ENCODE data around the gene PLOD1. TPM values are rescaled to one million over a fixed set of nuclear protein-coding genes. Genes with fewer than 3 reads are reported as not detected.

The PLOD1 gene
- total and polyA plus RNA-seq, 10 of the 15 experiments (the other 5 are each of a cell fraction or from before 2014, with no cell fraction given): 10.6 to 42.6 (median 29.3) TPM

- no peak for TF ChIP-seq ASH2L (IDR thresholded peaks at IDR 0.05; ENCODE audit: borderline replicate concordance, low read depth)
- no peak for TF ChIP-seq PAX8 (IDR thresholded peaks at IDR 0.05)
- no peak for TF ChIP-seq SPI1 (IDR thresholded peaks at IDR 0.05; ENCODE audit: borderline replicate concordance, insufficient read depth, low read depth, low read length)
- TF ChIP-seq USF2 (IDR thresholded peaks at IDR 0.05; ENCODE audit: borderline replicate concordance, low read depth, low read length): no peak
- TF ChIP-seq POLR2A (IDR thresholded peaks at IDR 0.05; ENCODE audit: low read depth, low read length): no peak
Measured at GRCh38 chr1:11891433-11892186, 42.9 kb upstream of the PLOD1 start (continued).

- Histone ChIP-seq H3K9ac (ENCODE audit: control insufficient read depth, insufficient read depth, low read length) (no peak overlapping the region), H3K4me3 (no peak overlapping the region), H3K27ac (ENCODE audit: control insufficient read depth, insufficient read depth) (no peak overlapping the region), H3K79me2 (ENCODE audit: control insufficient read depth, insufficient read depth, low read length) (no peaks in the 10 kb centered on the region), H3K4me2 (ENCODE audit: control insufficient read depth, insufficient read depth) (no peak overlapping the region), H4K20me1 (ENCODE audit: control insufficient read depth, insufficient read depth) (no peaks in the 10 kb centered on the region), H3K36me3 (ENCODE audit: control insufficient read depth in 2 of 2, insufficient read depth in 2 of 2, low read length in 1 of 2) (no peaks in the 10 kb centered on the region), H3K27me3 (replicated peaks in 1 of 2; ENCODE audit: control insufficient read depth in 2 of 2, insufficient read depth in 2 of 2, low read length in 1 of 2) (peaks cover 0 to 2% of the 10 kb centered on the region in 2 experiments; a peak in 2 of 4 replicates), H2AFZ (ENCODE audit: control insufficient read depth, low read depth, low read length) (no peak overlapping the region), H3K9me3 (replicated peaks; ENCODE audit: control insufficient read depth, insufficient read depth, low read length) (no peaks in the 10 kb centered on the region), H3K4me1 (ENCODE audit: control insufficient read depth, insufficient read depth, low read length) (no peaks in the 10 kb centered on the region)
- ATAC-seq (peak; percentile 98), DNase-seq (ENCODE audit: low read depth, low spot score) (no peak), FAIRE-seq (peak; percentile 85)
- in situ Hi-C loops (cut with MboI) (no loop called here), intact Hi-C loops (cut with micrococcal nuclease; ENCODE audit: unreplicated experiment) (loop anchor here (1.0 to 5.0 kb wide), 3 partner anchors 29 to 107 kb away; no protein-coding TSS in a partner anchor)
- 0% methylated on average over 5 of the region's 5 CpGs for WGBS (ENCODE audit: insufficient coverage, insufficient replicate concordance, low lambda C conversion rate, missing lambda C conversion rate)
- no TSS peak for BruUV-seq (replicated peaks)
- ChIA-PET POLR2A (no interaction called here), SMC1A (ENCODE audit: uncharacterized antibody, unreplicated experiment) (interaction anchor here (1.4 kb wide), 1 partner anchor 57 kb away, joined by 3 read pairs; no protein-coding TSS in a partner anchor), RAD21 (ENCODE audit: unreplicated experiment) (no interaction called here), CTCF (interaction anchor here (0.9 to 2.5 kb wide), 3 partner anchors 10 to 55 kb away, joined by 5 to 23 read pairs (median 6); no protein-coding TSS in a partner anchor)
- no peak for TF ChIP-seq STAT3 (IDR thresholded peaks at IDR 0.05; ENCODE audit: low read depth, low read length)
- no peak for TF ChIP-seq IKZF2 (IDR thresholded peaks at IDR 0.05)
- no peak for TF ChIP-seq HDAC2 (IDR thresholded peaks at IDR 0.05)
- TF ChIP-seq TARDBP (IDR thresholded peaks at IDR 0.05; ENCODE audit: borderline replicate concordance): no peak
- no peak for TF ChIP-seq IRF5 (IDR thresholded peaks at IDR 0.05; ENCODE audit: borderline replicate concordance)
- TF ChIP-seq CTCF (IDR thresholded peaks at IDR 0.05 in 2 of 3, conservative IDR thresholded peaks at IDR 0.05 in 1 of 3; ENCODE audit: control insufficient read depth in 2 of 3, extremely low read depth in 1 of 3, insufficient read depth in 1 of 3, low read depth in 3 of 3, low read length in 3 of 3): peak; percentile 95 to 99 (median 98)
- no peak for TF ChIP-seq CEBPB (IDR thresholded peaks at IDR 0.05; ENCODE audit: borderline replicate concordance in 1 of 2, low read depth in 2 of 2, low read length in 2 of 2)
- peak; percentile 86 for TF ChIP-seq SMC3 (IDR thresholded peaks at IDR 0.05; ENCODE audit: borderline replicate concordance, low read length)
- TF ChIP-seq RAD21 (IDR thresholded peaks at IDR 0.05; ENCODE audit: insufficient read depth, low read depth, low read length): peak; percentile 91
- no peak for TF ChIP-seq JUNB (IDR thresholded peaks at IDR 0.05)
- no peak for TF ChIP-seq TAF1 (IDR thresholded peaks at IDR 0.05; ENCODE audit: borderline replicate concordance, low read depth, low read length)
- TF ChIP-seq YY1 (IDR thresholded peaks at IDR 0.05; ENCODE audit: low read depth, low read length): peak; percentile 59
- no peak for TF ChIP-seq CREM (IDR thresholded peaks at IDR 0.05; ENCODE audit: low read depth)
- TF ChIP-seq CBX3 (IDR thresholded peaks at IDR 0.05; ENCODE audit: borderline replicate concordance, low read depth): no peak
- TF ChIP-seq FOXM1 (IDR thresholded peaks at IDR 0.05; ENCODE audit: low read depth, low read length): no peak
Measured at GRCh38 chr1:11893907-11894251, 40.6 kb upstream of the PLOD1 start.

Measured in GM12878 (cell line).